Pancreas (tissue), 10 donors: ENCODE data around the gene MCTP1. TPM values are rescaled to one million over a fixed set of nuclear protein-coding genes. Genes with fewer than 3 reads are reported as not detected.

Experiments
- ATAC-seq, 4 donors: fragments of 200-7000 bp; cut with Tn5 transposase; one replicate each; pipeline versions ENCODE4 v1.8.0 to v1.9.1; 2020; ENCODE audit warnings: mild to moderate bottlenecking in 4 of 4, moderate library complexity in 4 of 4
- DNase-seq, 6 donors: peaks; one replicate each; pipeline ENCODE4 v3.0.0-alpha.2; 2020
- FAIRE-seq: peaks from 2 replicates; lab custom pipeline; 2012; peaks lifted over from hg19 to GRCh38; lab: Jason Lieb, UNC
- H3K27ac ChIP-seq, 4 donors: fragments of 200-600 bp; sonication (generic); 1 replicate in 3 of 4; 2 replicates in 1 of 4; pipeline versions ENCODE4 v1.5.0 to v1.8.0; 2020
- H3K27me3 ChIP-seq, 4 donors: fragments of 200-600 bp; one replicate each; pipeline ENCODE4 v1.8.0; 2021
- H3K36me3 ChIP-seq, 3 donors: fragments of 200-600 bp; sonication (generic) in 1 of 3; one replicate each; pipeline versions ENCODE4 v1.5.0 to v1.8.0; 2020 to 2021
- H3K4me1 ChIP-seq, 3 donors: fragments of 200-600 bp; one replicate each; pipeline ENCODE4 v1.8.0; 2021
- H3K4me3 ChIP-seq, 4 donors: fragments of 200-600 bp; sonication (generic) in 2 of 4; one replicate each; pipeline versions ENCODE4 v1.5.0 to v1.8.0; 2020 to 2021
- H3K9me3 ChIP-seq, 4 donors: fragments of 200-600 bp; one replicate each; pipeline ENCODE4 v1.8.0; 2021
- CTCF ChIP-seq, 4 donors: fragments of 200-600 bp; sonication (generic) in 3 of 4; IDR thresholded peaks; one replicate each; pipeline versions ENCODE4 v1.5.0 to v1.8.0; 2021; ENCODE audit warnings: antibody characterized with exemption in 4 of 4
- WGBS, 2 donors: extraction: QIAGEN DNeasy Blood & Tissue Kit; methylation state at CpG; one replicate each; pipeline ENCODE4 v1.1.7; 2013; 5-methylcytosine and 5-hydroxymethylcytosine counted together
- intact Hi-C, 3 donors: fragments of 100-400 bp; cut with DNase I; formaldehyde crosslinking; loops; one replicate each; pipeline versions ENCODE4 v1.11.1 to v1.14.2; 2022
- polyA plus RNA-seq, 2 donors: library from polyadenylated mRNA; stranded (reverse); fragments of 200-250 nt; gene quantifications; one replicate each; pipeline ENCODE4 v1.2.3, GENCODE V29; 2013
- total RNA-seq, 6 donors: library from RNA; stranded (reverse); fragmentation: NEBNext Ultra II Directional in 4 of 6; extraction: Animal tissue kit (Norgen Biotek cat#: 25700) in 4 of 6; gene quantifications; one replicate each; pipeline versions ENCODE4 v1.2.1 to v1.2.4, GENCODE V29; 2021 to 2023
- donor health status: healthy with polysubstance abuse.
- donor health status: DM: no; HTN: no; CAD: no; lungs with moderate emphysema.
- donor health status: DM: no; HTN: no; CAD: no.
- donor health status: control.
- donor health status: control.
- donor health status: Bipolar disorder and iron deficiency.
- donor health status: DM: yes; HTN: yes; CAD: no.
- donor health status: DM: no; HTN: no; CAD: no.
- donor health status: DM: no; HTN: no; CAD: no.
- donor health status: DM: yes; HTN: yes; CAD: no.

Gene MCTP1
- total and polyA plus RNA-seq, 8 donors, result 0.80 to 8.1 (median 2.2) TPM

GRCh38 chr5:95069021-95069420, 215.9 kb downstream of the MCTP1 start:
- Histone ChIP-seq H3K27me3 (no peaks in the 10 kb centered on the region), H3K4me3 (no peak overlapping the region), H3K36me3 (no peaks in the 10 kb centered on the region), H3K9me3 (no peaks in the 10 kb centered on the region), H3K27ac (no peak overlapping the region), H3K4me1 (no peaks in the 10 kb centered on the region)
- no peak for FAIRE-seq
- intact Hi-C loops, result no loop called here
- TF ChIP-seq CTCF (IDR thresholded peaks at IDR 0.05), result no peak
- 54 to 77% methylated on average over 2 of the region's 2 CpGs for WGBS, 2 donors
- DNase-seq, result no peak
- no peak for ATAC-seq

GRCh38 chr5:95068289-95068910, 216.5 kb downstream of the MCTP1 start:
- intact Hi-C loops, result no loop called here
- Histone ChIP-seq H3K4me3 (no peak overlapping the region), H3K27ac (no peak overlapping the region), H3K9me3 (no peaks in the 10 kb centered on the region), H3K4me1 (no peaks in the 10 kb centered on the region), H3K27me3 (no peaks in the 10 kb centered on the region), H3K36me3 (no peaks in the 10 kb centered on the region)
- no peak for FAIRE-seq
- no peak for TF ChIP-seq CTCF (IDR thresholded peaks at IDR 0.05)
- no peak for ATAC-seq
- DNase-seq, result no peak
- WGBS, 2 donors, result 53 to 69% methylated on average over 7 of the region's 7 CpGs

GRCh38 chr5:95066048-95066447, 218.8 kb downstream of the MCTP1 start:
- H3K27me3 ChIP-seq, result no peaks in the 10 kb centered on the region
- no peaks in the 10 kb centered on the region for H3K36me3 ChIP-seq
- no peaks in the 10 kb centered on the region for H3K4me1 ChIP-seq
- FAIRE-seq (no peak), ATAC-seq (no peak), DNase-seq (no peak)
- WGBS, 2 donors, result 24 to 25% methylated on average over 1 of the region's 1 CpG
- no peak overlapping the region for H3K4me3 ChIP-seq
- no peaks in the 10 kb centered on the region for H3K9me3 ChIP-seq
- TF ChIP-seq CTCF (IDR thresholded peaks at IDR 0.05), result no peak
- intact Hi-C loops, result no loop called here
- H3K27ac ChIP-seq, result no peak overlapping the region

- no peak for DNase-seq
- no peak for FAIRE-seq
- H3K9me3 ChIP-seq, result no peaks in the 10 kb centered on the region
- no peak for TF ChIP-seq CTCF (IDR thresholded peaks at IDR 0.05)
- H3K27ac ChIP-seq, result no peak overlapping the region
- H3K27me3 ChIP-seq, result no peaks in the 10 kb centered on the region
- no peak for ATAC-seq
- H3K4me3 ChIP-seq, result no peak overlapping the region
- WGBS, 2 donors, result 47 to 65% methylated on average over 2 of the region's 2 CpGs
- no peaks in the 10 kb centered on the region for H3K36me3 ChIP-seq
- intact Hi-C loops, result no loop called here
- H3K4me1 ChIP-seq, result no peaks in the 10 kb centered on the region
Measured at GRCh38 chr5:95063492-95063891, 221.4 kb downstream of the MCTP1 start.

DNA sequence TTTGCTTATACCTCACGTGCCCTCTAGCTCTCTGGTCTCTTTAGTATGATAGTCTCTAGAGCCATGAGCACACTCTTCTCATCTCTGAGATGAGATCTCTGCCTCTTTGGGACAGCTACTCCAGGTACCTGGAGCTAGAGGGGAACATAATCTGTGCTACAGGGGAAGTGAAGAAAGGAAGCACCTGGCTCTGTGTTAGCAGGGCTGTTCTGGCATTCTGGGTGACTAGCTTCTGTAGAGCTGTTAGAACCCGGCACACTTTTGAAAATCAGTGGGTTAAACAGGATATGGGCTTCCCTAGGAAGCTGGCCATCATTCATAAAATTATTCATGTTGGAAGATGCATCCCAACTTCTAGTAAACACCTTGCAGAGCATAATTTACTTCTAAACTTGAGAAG, 224.8 kb downstream of the MCTP1 start:
- ATAC-seq (no peak), DNase-seq (no peak), FAIRE-seq (no peak)
- H3K27ac ChIP-seq, result no peak overlapping the region
- H3K4me1 ChIP-seq, result no peaks in the 10 kb centered on the region
- H3K4me3 ChIP-seq, result no peak overlapping the region
- H3K9me3 ChIP-seq, result no peaks in the 10 kb centered on the region
- no peaks in the 10 kb centered on the region for H3K27me3 ChIP-seq
- no peak for TF ChIP-seq CTCF (IDR thresholded peaks at IDR 0.05)
- intact Hi-C loops, result no loop called here
- no peaks in the 10 kb centered on the region for H3K36me3 ChIP-seq
- WGBS, 2 donors, result 22 to 31% methylated on average over 2 of the region's 2 CpGs
